GM21367 (cell line): ENCODE measurements around the gene NECTIN4.
"Not testable (repeated sequence)": the region's sequence is repeated elsewhere in the genome, so short reads cannot be mapped to it uniquely, and the experiment has no call there.

Experiments used
- ATAC-seq: cut with Tn5 transposase; IDR thresholded peaks from one replicate; pipeline ENCODE4 v1.9.1; 2021; ENCODE audit not compliant: unreplicated experiment

The NECTIN4 gene

GRCh38 chr1:161089251-161089924, at the start of gene NECTIN4:
TSS of gene NECTIN4 (minus strand) at chr1:161089558. CDS start at chr1:161089296, 262 bp downstream.
- ATAC-seq = no peak

- no peak for ATAC-seq
Measured at GRCh38 chr1:161138431-161138830, 49.1 kb upstream of the NECTIN4 start.

GRCh38 chr1:161137881-161138280, 48.5 kb upstream of the NECTIN4 start:
- no peak for ATAC-seq

DNA sequence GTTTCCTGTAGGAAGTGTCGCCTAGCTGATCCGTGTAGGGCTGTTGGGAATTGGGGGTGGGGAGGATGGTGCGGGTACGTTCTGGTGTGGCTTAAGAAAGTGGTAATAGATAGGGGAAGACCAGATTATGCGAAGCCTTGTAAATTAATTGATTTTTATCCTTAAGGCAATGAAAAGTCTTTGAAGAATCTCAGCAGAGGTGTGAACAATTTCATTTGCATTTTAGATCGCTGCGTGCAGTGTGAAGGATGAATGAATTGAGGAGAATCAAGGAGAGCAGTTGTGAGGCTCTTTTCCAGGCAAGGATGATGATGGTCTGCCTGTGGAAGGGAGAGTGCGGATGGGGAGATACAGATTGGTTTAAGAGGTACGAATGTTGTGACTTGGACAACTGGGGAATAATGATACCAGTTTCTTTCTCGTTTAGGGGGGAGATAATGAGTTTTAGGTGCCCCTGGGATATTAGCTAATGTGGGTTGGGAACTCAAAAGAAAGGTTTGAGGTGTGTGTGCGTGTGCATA, 43.9 kb upstream of the NECTIN4 start:
- no peak for ATAC-seq

DNA sequence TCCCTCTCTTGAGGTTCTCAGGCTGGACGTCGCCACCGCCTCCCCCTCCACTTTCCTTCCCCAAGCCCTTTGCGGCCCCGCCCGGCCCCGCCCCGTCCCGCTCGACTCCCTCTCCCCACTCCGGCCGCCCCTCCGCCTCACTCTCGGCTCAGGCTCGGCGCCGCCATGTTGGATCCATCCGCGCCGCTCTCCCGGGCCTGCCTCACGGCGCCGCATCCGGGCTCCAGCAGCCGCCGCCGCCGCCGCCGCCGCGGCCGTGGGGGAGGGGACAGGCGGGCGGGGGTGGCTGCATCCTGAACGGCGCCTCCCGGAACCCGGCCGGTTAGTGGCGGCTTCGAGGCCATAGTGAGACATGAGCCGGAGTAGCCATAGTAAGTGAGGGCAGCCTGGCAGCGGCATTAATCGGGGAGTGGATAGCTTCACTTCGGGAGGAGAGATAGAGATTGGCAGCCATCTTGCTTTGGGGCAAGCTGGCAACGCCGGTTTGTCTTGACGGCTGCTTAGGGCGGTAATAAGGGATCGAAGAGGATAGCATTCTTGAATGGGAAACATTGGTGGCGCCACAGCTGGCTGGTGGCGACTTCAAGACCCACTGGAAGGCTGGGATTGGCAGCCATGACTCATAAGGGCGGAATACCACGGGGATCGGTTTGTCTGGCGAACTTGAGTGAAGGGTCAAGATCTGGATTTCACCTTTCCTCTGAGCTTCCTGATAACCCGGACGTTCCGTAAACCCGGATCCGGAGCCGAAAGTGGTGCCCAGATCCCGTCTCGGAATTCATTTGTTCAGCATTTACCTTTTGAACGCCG, 43.3 kb upstream of the NECTIN4 start, which contains the start of gene DEDD:
TSS of gene DEDD (minus strand) at position 258 of the 810 bp plus-strand sequence. CDS start 8,205 bp downstream, outside the sequence.
- peak; percentile 89 for ATAC-seq

- ATAC-seq = no peak
Measured at GRCh38 chr1:161131523-161132409, 42.4 kb upstream of the NECTIN4 start.

- no peak for ATAC-seq
Measured at GRCh38 chr1:161130266-161130665, 40.9 kb upstream of the NECTIN4 start.

GRCh38 chr1:161128591-161129420, 39.4 kb upstream of the NECTIN4 start:
- no peak for ATAC-seq

DNA sequence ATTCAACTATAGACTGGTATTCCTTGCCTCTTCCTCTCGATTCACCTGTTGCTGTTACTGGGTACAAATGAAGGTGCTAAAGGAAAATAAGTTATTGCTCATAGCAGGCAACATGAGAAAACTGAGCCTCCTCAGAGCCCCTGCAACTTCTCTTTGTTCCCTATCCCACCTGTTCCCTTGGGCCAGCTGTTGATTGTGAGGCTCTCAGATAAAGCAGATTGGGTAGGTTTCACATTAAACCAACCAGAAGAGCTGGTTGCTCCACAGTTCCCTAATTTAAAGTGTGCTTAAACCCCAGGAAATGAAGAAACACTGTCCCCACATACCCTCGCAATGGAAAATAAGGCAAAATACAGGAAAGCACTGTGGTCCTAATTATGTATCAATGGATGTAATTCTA, 38.3 kb upstream of the NECTIN4 start:
- no peak for ATAC-seq

GRCh38 chr1:161122967-161123366, 33.6 kb upstream of the NECTIN4 start:
- no peak for ATAC-seq

DNA sequence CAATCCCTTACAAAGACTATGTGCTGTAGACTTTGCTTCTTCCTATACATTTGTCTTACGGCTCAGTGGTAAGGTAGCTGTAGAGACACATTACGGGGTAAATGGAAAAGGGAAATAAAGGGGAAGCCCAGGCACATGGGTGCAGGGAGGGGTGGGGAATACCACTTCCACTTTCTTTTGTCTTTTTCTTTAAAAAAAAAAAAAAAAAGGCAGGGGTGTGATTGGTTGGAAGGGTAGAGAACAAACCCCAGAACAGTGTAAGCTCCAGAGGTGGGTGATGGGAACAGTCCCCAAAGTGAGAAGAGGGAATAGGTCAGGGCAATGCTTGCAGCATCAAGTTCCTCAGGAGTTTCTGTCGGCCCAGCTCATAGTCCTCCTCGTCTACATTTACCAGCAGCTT, 32.5 kb upstream of the NECTIN4 start:
- ATAC-seq = no peak

DNA sequence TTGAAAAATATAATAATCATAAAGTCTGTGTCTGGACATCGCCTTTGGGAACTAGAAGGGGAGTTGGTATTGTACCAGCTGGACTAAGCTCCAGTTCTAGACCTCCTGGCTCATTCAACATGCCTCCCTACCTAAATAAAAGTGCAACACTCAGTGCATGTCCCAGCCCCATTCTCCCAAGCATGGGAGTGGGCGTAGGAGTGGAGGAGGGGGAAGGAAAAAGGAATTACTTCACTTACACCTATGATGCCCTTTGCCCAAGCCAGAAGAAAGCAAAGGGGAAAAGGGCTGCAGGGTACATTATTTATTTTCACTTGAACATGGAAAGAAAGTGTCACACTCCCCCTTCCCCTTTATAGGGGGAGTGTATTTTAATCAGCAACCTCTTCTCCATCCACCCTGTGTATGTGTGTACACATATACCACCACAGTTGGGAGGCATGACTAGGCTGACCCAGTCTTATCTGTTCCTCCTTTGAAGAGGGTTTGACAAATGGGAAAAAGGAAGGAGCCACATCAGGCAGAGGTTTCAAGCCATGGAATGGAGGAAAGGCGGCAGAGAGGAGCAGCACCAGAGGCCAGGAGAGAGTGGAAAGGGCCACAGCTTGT, 31.8 kb upstream of the NECTIN4 start:
- no peak for ATAC-seq

GRCh38 chr1:161119092-161119903, 29.9 kb upstream of the NECTIN4 start:
- no peak for ATAC-seq

DNA sequence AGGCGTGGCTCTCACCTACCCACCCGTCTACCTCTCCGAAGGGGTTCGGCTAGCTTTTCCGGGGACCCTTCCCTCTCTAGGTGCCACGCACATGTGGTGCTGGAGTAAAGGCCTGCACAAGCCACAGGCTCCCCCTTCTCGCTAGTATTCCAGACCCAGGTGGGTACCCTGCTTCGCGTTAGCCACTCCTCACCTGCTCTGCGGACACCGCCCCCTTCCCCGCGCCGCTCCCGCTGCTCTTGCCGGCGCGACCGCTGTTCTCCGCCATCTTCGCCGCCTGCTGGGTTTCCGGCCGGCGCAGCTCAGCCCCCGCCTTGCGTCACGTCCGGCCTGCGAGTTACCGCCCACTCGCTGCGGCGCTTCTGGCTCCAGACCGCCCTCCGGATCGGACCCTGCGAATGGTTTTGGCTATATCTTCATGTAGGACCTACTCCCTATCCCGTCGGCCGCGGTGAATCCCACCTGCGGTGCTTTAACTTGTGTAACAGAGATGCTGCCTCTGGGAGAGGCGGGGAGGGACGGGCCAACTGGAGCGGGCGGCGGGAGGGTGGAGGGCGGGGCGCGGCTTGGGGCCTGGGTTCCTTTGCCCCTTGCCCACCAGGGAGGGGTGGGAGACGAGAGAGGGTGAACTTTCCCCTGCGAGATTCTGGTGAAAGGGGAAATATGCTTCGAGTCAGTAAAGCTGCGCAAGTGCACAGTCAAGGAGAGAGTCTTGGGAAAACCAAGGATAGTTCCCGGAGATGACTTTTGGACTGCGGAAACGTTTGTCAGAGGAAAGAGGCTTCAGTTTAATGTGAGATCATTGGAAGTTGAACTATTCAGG, 28.6 kb upstream of the NECTIN4 start, which contains the start of the genes NIT1 and PFDN2:
TSS of gene NIT1 (plus strand) at position 347 of the 823 bp plus-strand sequence. CDS start at position 419, 72 bp downstream.
TSS of gene PFDN2 (minus strand) at position 279 of the 823 bp plus-strand sequence. CDS start at position 268, 11 bp downstream.
- ATAC-seq = peak; percentile 65

GRCh38 chr1:161115961-161116360, 26.6 kb upstream of the NECTIN4 start:
- ATAC-seq = not testable (repeated sequence)

- ATAC-seq = no peak
Measured at GRCh38 chr1:161115132-161115711, 25.9 kb upstream of the NECTIN4 start.

- no peak for ATAC-seq
Measured at GRCh38 chr1:161114556-161114955, 25.2 kb upstream of the NECTIN4 start.
